Upper lobe of right lung (tissue), 1 donor: Measurements from ENCODE around the gene FAM53B. TPM values are rescaled to one million over a fixed set of nuclear protein-coding genes. Genes with fewer than 3 reads are reported as not detected.

Experiments
- ATAC-seq: fragments of 200-7000 bp; cut with Tn5 transposase; one replicate; pipeline ENCODE4 v1.9.1; 2020; ENCODE audit warnings: mild to moderate bottlenecking, moderate library complexity
- DNase-seq: peaks from one replicate; pipeline ENCODE4 v3.0.0-alpha.2; 2020
- H3K27ac ChIP-seq: fragments of 200-600 bp; one replicate; pipeline ENCODE4 v1.8.0; 2022
- H3K27me3 ChIP-seq: fragments of 200-600 bp; one replicate; pipeline ENCODE4 v1.8.0; 2022; ENCODE audit warnings: mild to moderate bottlenecking
- H3K36me3 ChIP-seq: fragments of 200-600 bp; one replicate; pipeline ENCODE4 v1.8.0; 2022
- H3K4me1 ChIP-seq: fragments of 200-600 bp; one replicate; pipeline ENCODE4 v1.8.0; 2022
- H3K4me3 ChIP-seq: fragments of 200-600 bp; one replicate; pipeline ENCODE4 v1.8.0; 2022; ENCODE audit warnings: mild to moderate bottlenecking
- H3K9me3 ChIP-seq: fragments of 200-600 bp; one replicate; pipeline ENCODE4 v1.8.0; 2022
- intact Hi-C: fragments of 100-400 bp; cut with DNase I; formaldehyde crosslinking; loops from one replicate; pipeline ENCODE4 v1.11.0; 2022
- total RNA-seq: library from RNA; stranded (reverse); fragmentation: NEBNext Ultra II Directional; extraction: Animal tissue kit (Norgen Biotek cat#: 25700); gene quantifications from one replicate; pipeline ENCODE4 v1.2.1, GENCODE V29; 2021
- TF ChIP-seq, protein P1 (sequence below): fragments of 200-600 bp; IDR thresholded peaks from one replicate; pipeline ENCODE4 v1.8.0; 2022; ENCODE audit warnings: antibody characterized with exemption
- donor health status: DM: no; HTN: yes; CAD: no; lungs with severe emphysema.

FAM53B gene
- total RNA-seq, 1 donor from 2014 or later = 31.4 TPM

DNA sequence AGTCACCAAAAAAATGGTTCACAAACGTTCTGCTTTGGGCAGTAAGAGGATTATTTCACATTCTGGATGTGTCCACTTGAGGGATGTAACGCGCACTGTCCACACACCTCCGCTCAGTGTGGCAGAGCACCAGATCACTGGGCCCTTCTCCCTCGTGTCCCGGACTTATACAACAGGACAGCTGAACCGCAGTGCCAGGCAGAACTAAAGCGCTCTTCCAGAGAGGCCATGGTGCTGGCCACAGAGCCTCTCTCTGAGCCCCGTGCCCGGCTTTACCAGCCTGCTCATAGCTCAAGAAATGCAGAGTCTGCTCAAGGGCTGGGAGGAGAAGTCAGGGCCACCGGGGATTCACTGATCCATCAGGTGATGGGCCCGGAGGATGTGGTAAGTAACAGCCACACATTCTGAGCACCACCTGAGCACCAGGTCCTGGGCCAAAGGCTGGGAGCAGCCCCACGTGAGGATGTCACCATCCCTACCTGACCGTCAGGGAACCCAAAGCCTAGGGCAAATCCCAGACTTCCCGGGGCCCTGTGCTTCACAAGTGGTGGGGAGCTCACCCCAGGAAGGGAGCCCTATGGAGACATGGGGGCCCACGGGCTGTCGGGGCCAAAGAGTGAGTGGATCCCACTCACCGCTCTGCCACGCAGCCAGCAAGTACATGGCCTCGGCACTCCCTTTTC is 74.9 kb downstream of the FAM53B start:
- Histone ChIP-seq H3K36me3 (no peaks in the 10 kb centered on the region), H3K4me1 (peaks cover 67% of the 10 kb centered on the region), H3K9me3 (no peaks in the 10 kb centered on the region), H3K27me3 (no peaks in the 10 kb centered on the region), H3K4me3 (no peak overlapping the region), H3K27ac (peak overlapping the region; percentile 44)
- intact Hi-C loops = no loop called here
- DNase-seq = no peak
- ATAC-seq = no peak
- TF ChIP-seq, protein P1, sequence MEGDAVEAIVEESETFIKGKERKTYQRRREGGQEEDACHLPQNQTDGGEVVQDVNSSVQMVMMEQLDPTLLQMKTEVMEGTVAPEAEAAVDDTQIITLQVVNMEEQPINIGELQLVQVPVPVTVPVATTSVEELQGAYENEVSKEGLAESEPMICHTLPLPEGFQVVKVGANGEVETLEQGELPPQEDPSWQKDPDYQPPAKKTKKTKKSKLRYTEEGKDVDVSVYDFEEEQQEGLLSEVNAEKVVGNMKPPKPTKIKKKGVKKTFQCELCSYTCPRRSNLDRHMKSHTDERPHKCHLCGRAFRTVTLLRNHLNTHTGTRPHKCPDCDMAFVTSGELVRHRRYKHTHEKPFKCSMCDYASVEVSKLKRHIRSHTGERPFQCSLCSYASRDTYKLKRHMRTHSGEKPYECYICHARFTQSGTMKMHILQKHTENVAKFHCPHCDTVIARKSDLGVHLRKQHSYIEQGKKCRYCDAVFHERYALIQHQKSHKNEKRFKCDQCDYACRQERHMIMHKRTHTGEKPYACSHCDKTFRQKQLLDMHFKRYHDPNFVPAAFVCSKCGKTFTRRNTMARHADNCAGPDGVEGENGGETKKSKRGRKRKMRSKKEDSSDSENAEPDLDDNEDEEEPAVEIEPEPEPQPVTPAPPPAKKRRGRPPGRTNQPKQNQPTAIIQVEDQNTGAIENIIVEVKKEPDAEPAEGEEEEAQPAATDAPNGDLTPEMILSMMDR = no peak

DNA sequence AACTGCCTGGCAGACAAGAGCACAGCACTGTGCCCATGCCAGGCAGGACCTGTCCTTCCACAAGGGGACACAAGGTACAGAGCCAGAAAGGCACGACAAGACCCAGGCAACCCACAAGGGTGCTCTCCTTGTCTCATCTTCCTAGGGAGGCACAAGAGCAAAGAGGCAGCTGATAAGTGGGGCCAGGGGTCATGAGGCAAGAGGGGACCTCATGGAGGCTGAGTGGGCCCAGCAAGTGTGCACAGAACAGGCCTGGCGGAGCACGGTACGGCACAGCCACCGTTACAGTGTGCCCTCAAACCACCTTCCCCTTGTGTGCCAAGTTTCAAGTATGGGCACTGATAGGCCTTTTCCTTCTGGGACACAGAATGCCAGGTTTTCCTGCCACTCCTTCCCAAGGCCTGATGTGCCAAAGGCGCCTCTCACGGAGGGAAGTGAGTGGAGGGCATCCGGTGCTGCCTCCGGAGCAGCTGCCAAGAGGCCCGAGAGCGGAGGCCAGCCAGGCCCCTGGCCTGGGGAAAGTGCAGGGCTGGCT is 75.6 kb downstream of the FAM53B start:
- ATAC-seq (peak; percentile 5), DNase-seq (no peak)
- TF ChIP-seq, protein P1 = no peak
- H3K27me3 ChIP-seq = no peaks in the 10 kb centered on the region
- intact Hi-C loops = no loop called here
- peak overlapping the region; percentile 44 for H3K27ac ChIP-seq
- H3K4me1 ChIP-seq = peaks cover 61% of the 10 kb centered on the region
- no peak overlapping the region for H3K4me3 ChIP-seq
- no peaks in the 10 kb centered on the region for H3K9me3 ChIP-seq
- peaks cover 4% of the 10 kb centered on the region for H3K36me3 ChIP-seq

DNA sequence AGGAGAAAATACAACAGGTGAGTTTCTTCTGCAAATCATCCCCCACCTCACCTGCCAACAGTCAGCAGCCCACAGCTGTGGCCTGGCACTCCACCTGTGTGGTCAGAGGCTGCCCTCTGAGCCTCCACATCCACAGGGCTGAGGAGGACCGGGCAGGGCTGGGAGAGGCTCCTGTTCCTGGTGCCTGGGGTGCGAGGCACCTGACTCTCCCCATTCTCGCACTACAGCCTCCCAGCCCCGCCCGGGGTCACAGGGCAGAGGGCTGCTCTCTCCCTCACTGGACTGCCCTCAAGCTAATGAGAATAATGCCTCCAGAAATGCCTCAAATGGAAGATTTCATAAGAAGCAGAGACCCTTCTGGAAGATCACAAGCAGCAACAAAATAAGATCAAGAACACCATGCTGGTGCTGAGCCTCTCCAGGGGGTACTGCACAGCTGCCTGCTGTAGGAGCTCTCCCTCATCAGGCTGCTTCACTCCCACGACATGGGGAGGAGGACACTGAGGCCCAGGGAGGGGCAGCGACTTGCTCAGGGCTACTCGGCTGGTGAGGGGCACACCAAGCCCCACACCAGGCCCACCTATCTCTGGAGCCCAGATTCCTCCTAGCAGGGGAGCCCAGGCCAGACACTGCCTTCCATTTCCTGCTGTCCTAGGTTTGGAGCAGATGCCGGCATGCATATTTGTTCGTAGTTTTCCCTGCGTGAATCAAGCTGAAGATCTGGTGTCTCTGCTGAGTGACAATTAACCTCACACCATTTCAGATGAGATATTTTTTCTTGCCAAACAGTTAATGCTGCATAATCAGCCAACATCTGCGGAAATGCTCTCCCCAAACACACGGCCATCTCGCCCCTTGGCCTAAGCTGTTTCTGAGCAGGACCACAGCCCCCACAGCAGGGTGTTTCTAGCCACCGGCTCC is 76.5 kb downstream of the FAM53B start:
- Histone ChIP-seq H3K4me1 (peaks cover 52% of the 10 kb centered on the region), H3K27ac (peak overlapping the region; percentile 44), H3K36me3 (peaks cover 10% of the 10 kb centered on the region), H3K27me3 (no peaks in the 10 kb centered on the region), H3K4me3 (no peak overlapping the region), H3K9me3 (no peaks in the 10 kb centered on the region)
- TF ChIP-seq, protein P1 = no peak
- no peak for DNase-seq
- intact Hi-C loops = no loop called here
- ATAC-seq = no peak

DNA sequence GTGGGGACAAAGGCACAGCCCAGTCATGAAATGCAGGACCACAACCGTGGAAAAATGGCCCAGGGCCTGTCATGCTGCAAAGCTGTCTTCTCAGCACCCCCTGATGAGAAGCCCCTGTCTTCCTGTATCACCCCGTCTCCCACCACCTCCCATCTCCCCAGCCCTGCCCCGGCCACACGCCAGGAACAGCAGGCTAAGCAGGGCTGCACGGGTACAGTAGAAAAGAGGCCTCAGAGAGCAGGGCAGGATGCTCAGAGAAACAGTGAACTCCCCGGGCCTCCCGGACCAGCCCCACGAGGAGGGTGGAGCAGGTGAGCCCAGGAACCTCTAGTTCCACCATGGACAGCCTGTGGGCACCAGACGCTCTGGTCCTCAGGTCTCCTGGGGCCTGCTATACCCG is 77.7 kb downstream of the FAM53B start:
- no peaks in the 10 kb centered on the region for H3K9me3 ChIP-seq
- no peaks in the 10 kb centered on the region for H3K27me3 ChIP-seq
- peaks cover 10% of the 10 kb centered on the region for H3K36me3 ChIP-seq
- TF ChIP-seq, protein P1 = no peak
- no peak overlapping the region for H3K27ac ChIP-seq
- DNase-seq = no peak
- H3K4me1 ChIP-seq = peaks cover 40% of the 10 kb centered on the region
- H3K4me3 ChIP-seq = no peak overlapping the region
- intact Hi-C loops = no loop called here
- no peak for ATAC-seq

DNA sequence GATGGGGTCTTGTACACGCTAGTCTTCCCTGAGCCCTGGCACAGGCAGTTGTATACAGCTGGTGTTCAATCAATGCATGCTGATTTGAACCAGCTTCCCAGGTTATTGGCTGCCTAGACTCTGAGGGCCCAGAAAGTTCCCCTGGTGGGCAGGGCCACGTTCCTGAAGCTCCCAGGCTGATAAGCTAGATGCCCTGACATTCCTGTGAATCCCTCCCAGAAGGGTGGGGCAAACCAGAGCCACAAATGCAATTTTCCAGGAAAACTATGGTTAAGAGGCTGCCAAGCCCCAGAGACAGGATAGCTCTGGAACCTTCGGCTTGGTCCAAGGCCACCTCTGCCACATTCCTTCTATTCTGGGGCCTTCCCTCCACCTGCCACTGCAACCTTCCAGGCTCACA is 78.2 kb downstream of the FAM53B start:
- ATAC-seq = no peak
- intact Hi-C loops = no loop called here
- Histone ChIP-seq H3K9me3 (no peaks in the 10 kb centered on the region), H3K4me3 (no peak overlapping the region), H3K27ac (no peak overlapping the region), H3K36me3 (peaks cover 10% of the 10 kb centered on the region), H3K4me1 (peaks cover 35% of the 10 kb centered on the region), H3K27me3 (no peaks in the 10 kb centered on the region)
- no peak for DNase-seq
- TF ChIP-seq, protein P1 = no peak
